Tibial nerve (tissue), 4 donors: ENCODE results near the gene RPTOR. TPM values are rescaled to one million over a fixed set of nuclear protein-coding genes. Genes with fewer than 3 reads are reported as not detected.

Experiments used
- DNase-seq, 2 donors: peaks; one replicate each; pipeline ENCODE4 v3.0.0-alpha.2; 2019; ENCODE audit warnings: low spot score in 2 of 2
- H3K27ac ChIP-seq, 4 donors: fragments of 200-600 bp; sonication (generic) in 3 of 4; one replicate each; pipeline ENCODE4 v1.5.1; 2017 to 2019; ENCODE audit warnings: mild to moderate bottlenecking in 1 of 4
- H3K27me3 ChIP-seq, 2 donors: fragments of 200-600 bp; sonication (generic) in 1 of 2; one replicate each; pipeline versions ENCODE4 v1.5.1 to v1.6.0; 2017 to 2019
- H3K36me3 ChIP-seq, 3 donors: fragments of 200-600 bp; sonication (generic); one replicate each; pipeline ENCODE4 v1.5.1; 2018 to 2019
- H3K4me1 ChIP-seq, 4 donors: fragments of 200-600 bp; sonication (generic) in 3 of 4; one replicate each; pipeline ENCODE4 v1.5.1; 2017 to 2019
- H3K4me3 ChIP-seq, 4 donors: fragments of 200-600 bp; sonication (generic) in 3 of 4; one replicate each; pipeline ENCODE4 v1.5.1; 2017 to 2019; ENCODE audit warnings: mild to moderate bottlenecking in 1 of 4, moderate library complexity in 1 of 4
- H3K9me3 ChIP-seq, 4 donors: fragments of 200-600 bp; sonication (generic) in 3 of 4; one replicate each; pipeline ENCODE4 v1.5.1; 2017 to 2019
- CTCF ChIP-seq, 5 experiments: fragments of 200-600 bp in 3 of 5; fragments of 450-650 bp in 2 of 5; sonication (generic) in 3 of 5; IDR thresholded peaks; one replicate each; pipeline ENCODE4 v1.5.1; 2016 to 2019; ENCODE audit warnings: antibody characterized with exemption in 5 of 5, mild to moderate bottlenecking in 3 of 5, moderate library complexity in 2 of 5
- EP300 ChIP-seq, 2 donors: sonication (generic); formaldehyde crosslinking; IDR thresholded peaks; one replicate each; pipeline ENCODE4 v1.6.1; 2017; ENCODE audit warnings: antibody characterized with exemption in 2 of 2, mild to moderate bottlenecking in 1 of 2
- POLR2A ChIP-seq, 2 donors: fragments of 450-650 bp; IDR thresholded peaks; one replicate each; pipeline ENCODE4 v1.6.1; 2017; ENCODE audit warnings: antibody characterized with exemption in 2 of 2, mild to moderate bottlenecking in 2 of 2, moderate library complexity in 2 of 2
- WGBS, 2 donors: methylation state at CpG; one replicate each; pipeline ENCODE4 v1.1.5; 2018; 5-methylcytosine and 5-hydroxymethylcytosine counted together
- total RNA-seq, 4 donors: library from RNA; depleted of rRNA; stranded (reverse); fragments of >200 nt; gene quantifications; one replicate each; pipeline ENCODE4 v1.1.0, GENCODE V29; 2016

The RPTOR gene
- total RNA-seq, 4 donors from 2014 or later, result 34.7 to 56.4 (median 40.1) TPM

- no peaks in the 10 kb centered on the region for H3K27me3 ChIP-seq
- H3K36me3 ChIP-seq, result peaks cover 0 to 71% (median 0%) of the 10 kb centered on the region in 3 donors
- H3K4me3 ChIP-seq, result no peak overlapping the region
- TF ChIP-seq CTCF (IDR thresholded peaks at IDR 0.05) (no peak), POLR2A (IDR thresholded peaks at IDR 0.05) (no peak), EP300 (IDR thresholded peaks at IDR 0.05) (no peak)
- H3K4me1 ChIP-seq, result no peaks in the 10 kb centered on the region
- H3K9me3 ChIP-seq, result no peaks in the 10 kb centered on the region
- no peak for DNase-seq
- H3K27ac ChIP-seq, result no peak overlapping the region
- WGBS, 2 donors, result 85 to 87% methylated on average over 11 of the region's 11 CpGs
Measured at GRCh38 chr17:80852476-80853015, 307.9 kb downstream of the RPTOR start.

GRCh38 chr17:80853076-80853475, 308.4 kb downstream of the RPTOR start:
- TF ChIP-seq POLR2A (IDR thresholded peaks at IDR 0.05), result no peak
- no peak for TF ChIP-seq CTCF (IDR thresholded peaks at IDR 0.05)
- TF ChIP-seq EP300 (IDR thresholded peaks at IDR 0.05), result no peak
- WGBS, 2 donors, result 72 to 74% methylated on average over 16 of the region's 16 CpGs
- no peaks in the 10 kb centered on the region for H3K27me3 ChIP-seq
- H3K9me3 ChIP-seq, result no peaks in the 10 kb centered on the region
- peaks cover 0 to under 1% (median 0%) of the 10 kb centered on the region in 4 donors for H3K4me1 ChIP-seq
- H3K36me3 ChIP-seq, result peaks cover 0 to 71% (median 0%) of the 10 kb centered on the region in 3 donors
- no peak for DNase-seq
- H3K4me3 ChIP-seq, result no peak overlapping the region
- H3K27ac ChIP-seq, result no peak overlapping the region

- H3K4me3 ChIP-seq, result no peak overlapping the region
- H3K27me3 ChIP-seq, result no peaks in the 10 kb centered on the region
- H3K36me3 ChIP-seq, result peaks cover 0 to 63% (median 0%) of the 10 kb centered on the region in 3 donors
- no peak for TF ChIP-seq CTCF (IDR thresholded peaks at IDR 0.05)
- no peak for TF ChIP-seq POLR2A (IDR thresholded peaks at IDR 0.05)
- TF ChIP-seq EP300 (IDR thresholded peaks at IDR 0.05), result no peak
- H3K4me1 ChIP-seq, result peaks cover 0 to 12% (median 7%) of the 10 kb centered on the region in 4 donors
- H3K27ac ChIP-seq, result no peak overlapping the region
- no peak for DNase-seq
- 93 to 95% methylated on average over 10 of the region's 10 CpGs for WGBS, 2 donors
- H3K9me3 ChIP-seq, result no peaks in the 10 kb centered on the region
Measured at GRCh38 chr17:80854220-80854619, 309.6 kb downstream of the RPTOR start.

- Histone ChIP-seq H3K27ac (no peak overlapping the region), H3K9me3 (no peaks in the 10 kb centered on the region), H3K4me1 (peaks cover 0 to 23% (median 17%) of the 10 kb centered on the region in 4 donors), H3K27me3 (no peaks in the 10 kb centered on the region), H3K36me3 (peaks cover 0 to 53% (median 0%) of the 10 kb centered on the region in 3 donors), H3K4me3 (no peak overlapping the region)
- no peak for TF ChIP-seq POLR2A (IDR thresholded peaks at IDR 0.05)
- no peak for DNase-seq
- WGBS, 2 donors, result 92 to 94% methylated on average over 23 of the region's 23 CpGs
Measured at GRCh38 chr17:80855196-80855947, 310.7 kb downstream of the RPTOR start.

GRCh38 chr17:80855948-80856862, 311.6 kb downstream of the RPTOR start:
- 72 to 76% methylated on average over 21 of the region's 21 CpGs for WGBS, 2 donors
- no peak overlapping the region for H3K27ac ChIP-seq
- no peak for DNase-seq
- no peak for TF ChIP-seq POLR2A (IDR thresholded peaks at IDR 0.05)
- no peak for TF ChIP-seq CTCF (IDR thresholded peaks at IDR 0.05)
- TF ChIP-seq EP300 (IDR thresholded peaks at IDR 0.05), result no peak
- no peaks in the 10 kb centered on the region for H3K27me3 ChIP-seq
- H3K9me3 ChIP-seq, result no peaks in the 10 kb centered on the region
- peaks cover 0 to 47% (median 0%) of the 10 kb centered on the region in 3 donors for H3K36me3 ChIP-seq
- no peak overlapping the region for H3K4me3 ChIP-seq
- peaks cover 0 to 27% (median 17%) of the 10 kb centered on the region in 4 donors for H3K4me1 ChIP-seq
